T-helper 9 cell (primary cell): ENCODE data around the gene ITPA.

Experiments used
- DNase-seq: peaks from one replicate; pipeline ENCODE4 v3.0.0-alpha.2; 2020

ITPA gene

DNA sequence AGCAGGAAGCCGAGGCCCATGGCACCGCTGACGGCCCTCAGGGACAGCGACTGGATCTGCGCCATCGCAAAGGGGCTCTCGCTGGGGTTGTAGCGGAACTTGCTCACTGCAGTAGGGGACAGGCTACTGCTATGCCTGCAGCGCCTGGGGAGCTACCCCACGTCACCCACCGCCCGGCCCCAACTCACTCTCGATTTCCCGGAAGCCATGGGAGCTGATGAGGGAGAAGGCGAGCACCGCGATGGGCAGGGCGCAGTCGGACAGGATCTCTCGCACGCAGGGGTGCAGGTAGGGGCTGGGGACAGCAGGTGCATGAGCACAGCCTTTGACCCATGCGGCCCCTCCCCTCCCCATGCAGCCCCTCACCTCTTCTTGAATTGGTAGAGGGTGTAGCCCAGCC is 19.9 kb downstream of the ITPA start:
- DNase-seq = no peak

GRCh38 chr20:3229798-3230197 is 20.5 kb downstream of the ITPA start:
- DNase-seq = no peak

DNA sequence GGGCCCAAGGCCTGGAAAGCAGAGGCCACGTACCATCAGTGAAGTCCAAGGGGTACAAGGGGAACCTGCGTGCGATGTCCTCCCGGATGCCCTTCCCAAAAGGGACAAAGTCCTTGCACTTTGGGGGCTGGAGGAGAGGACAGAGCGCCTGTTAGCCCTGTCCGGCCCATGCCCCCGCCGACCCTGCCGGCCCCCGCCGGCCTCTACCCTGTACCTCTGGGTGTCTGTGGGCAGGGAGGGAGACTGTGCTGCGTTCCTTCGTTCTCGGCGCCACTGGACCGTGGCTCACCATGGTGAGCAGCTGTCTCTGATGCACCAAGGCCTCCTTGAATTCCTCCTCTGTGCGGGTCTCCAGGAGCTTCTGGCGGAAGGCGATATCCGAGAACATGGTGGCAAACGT is 21.8 kb downstream of the ITPA start:
- no peak for DNase-seq

DNA sequence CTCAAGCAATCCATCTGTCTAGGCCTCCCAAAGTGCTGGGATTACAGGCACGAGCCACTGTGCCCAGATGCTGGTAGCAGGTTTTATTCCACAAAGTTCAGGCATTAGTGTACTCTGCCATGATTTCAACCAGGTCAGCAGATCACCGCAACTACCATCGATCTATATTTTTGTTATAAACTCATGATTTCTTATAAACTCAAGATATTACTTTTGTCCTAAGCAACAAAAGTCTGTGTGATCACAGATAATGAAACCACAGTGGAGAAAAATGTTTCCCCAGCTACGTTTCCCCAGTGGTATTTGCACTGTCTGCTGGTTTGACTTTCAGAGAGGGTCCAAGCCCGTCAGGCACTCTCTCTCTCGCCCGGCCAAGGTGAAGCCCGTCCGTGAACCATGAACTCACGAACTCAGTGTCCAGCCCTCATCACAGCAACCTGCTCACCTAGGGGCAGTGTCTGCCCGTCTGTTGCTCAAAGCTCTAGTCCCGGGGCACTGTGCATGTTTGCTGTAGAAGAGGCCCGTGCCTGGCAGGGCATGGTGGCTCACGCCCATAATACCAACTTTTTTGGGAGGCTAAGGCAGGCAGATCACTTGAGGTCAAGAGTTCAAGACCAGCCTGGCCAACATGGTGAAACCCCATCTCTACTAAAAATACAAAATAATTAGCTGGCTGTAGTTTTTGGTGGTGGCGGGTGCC is 22.7 kb downstream of the ITPA start:
- DNase-seq = no peak

- DNase-seq = no peak
These were observed 24.1 kb downstream of the ITPA start for GRCh38 chr20:3233131-3233990.

DNA sequence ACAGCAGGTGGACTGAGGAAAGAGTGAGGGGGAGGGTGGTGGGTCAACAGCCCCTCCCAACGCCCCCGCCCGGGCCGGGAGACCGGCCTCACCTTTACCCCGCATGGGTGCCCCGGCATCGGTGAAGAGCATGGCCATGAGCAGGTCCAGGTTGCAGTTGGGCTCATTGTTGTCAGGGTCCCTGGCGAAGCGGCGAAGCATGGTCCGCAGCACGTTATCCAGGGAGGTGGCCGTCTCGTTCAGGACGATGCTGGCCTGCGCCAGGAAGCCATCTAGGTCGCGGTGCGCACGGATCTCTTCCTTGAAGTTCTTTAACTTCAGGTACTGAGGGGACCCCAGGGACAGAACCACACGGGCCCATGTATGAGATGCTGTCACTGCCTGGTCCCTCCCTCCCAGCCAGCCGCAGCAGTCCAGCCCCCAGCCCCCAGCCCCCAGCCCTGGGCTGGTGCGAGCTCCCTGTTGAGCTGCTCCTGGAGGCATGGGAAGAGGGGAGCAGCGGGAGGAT is 24.7 kb downstream of the ITPA start:
- DNase-seq = no peak

DNA sequence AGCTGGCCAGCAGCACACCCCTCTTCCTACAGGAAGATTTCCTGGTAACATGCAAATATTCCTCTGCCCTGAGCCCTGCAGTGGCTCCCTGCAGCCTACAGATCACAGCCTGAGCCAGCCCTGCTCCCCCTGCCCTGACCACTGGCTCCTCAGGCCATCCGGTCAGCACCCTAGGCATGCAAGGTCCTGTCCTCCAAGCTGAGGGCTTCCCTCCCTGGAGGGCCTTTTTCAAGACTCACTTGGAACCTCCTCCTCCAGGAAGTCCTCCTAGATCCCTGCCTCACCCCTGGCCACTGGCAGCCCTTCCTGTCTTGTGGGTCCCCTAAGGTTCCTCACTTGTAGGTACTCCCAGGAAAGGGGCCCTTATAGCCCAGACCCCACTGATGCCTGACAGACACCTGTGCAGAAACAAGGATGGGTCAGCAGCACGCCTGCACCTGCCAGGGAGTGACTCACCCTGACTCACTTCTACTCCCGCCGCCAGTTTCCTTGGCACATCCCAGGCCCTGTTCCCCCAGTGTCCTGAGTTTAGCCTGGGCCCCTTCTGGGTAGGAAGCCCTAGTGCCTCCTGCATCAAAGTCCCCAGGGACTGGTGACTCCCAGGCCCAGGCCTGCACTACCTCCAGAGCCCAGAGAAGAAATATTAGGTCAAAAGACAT is 26.5 kb downstream of the ITPA start:
- DNase-seq = no peak

DNA sequence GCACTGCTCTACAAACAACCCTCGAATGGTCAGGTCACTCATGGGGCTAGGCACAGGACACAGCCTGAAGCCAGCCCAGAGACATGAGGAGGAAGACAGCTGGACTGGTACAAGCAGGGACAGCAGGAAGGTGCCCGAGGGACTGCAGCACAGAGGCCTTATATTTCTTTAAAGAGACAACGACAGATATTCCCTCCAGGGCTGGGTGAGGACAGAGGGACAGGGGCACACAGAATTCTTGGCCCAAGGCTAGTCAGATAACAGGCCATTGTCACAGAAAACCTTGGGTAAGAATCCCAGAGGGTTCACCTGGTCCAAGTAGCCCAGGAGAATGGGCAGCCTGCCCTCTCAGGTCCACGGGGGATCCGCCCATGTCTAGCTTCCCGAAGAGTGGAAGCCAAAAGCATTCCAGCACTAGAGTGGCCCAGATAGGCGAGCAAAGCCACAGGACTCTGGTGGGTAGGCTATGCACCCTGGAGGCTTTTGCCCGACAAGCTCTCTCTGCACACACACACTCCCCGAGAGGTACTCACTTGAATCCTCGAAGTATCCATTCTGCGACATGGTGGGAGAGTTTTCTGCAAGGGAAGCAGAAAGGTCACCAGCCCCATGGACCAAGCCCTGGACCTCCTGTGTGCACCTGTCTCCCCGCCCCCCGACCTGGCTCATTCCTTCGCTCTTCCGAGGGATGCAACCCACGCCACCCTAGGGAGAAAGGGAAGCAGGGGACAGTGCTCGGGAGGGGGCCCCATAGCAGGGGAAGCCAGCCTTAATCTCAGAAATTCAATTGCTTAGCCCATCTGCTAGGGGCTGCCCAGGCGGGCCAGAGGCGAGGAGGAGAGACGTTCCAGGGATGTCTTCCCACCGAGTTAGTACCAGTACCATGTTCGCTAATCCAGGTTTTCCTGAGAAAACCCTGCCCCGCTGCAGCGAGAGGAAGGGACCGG is 28.0 kb downstream of the ITPA start:
- DNase-seq = no peak

GRCh38 chr20:3237958-3238615 is 28.8 kb downstream of the ITPA start:
- no peak for DNase-seq

DNA sequence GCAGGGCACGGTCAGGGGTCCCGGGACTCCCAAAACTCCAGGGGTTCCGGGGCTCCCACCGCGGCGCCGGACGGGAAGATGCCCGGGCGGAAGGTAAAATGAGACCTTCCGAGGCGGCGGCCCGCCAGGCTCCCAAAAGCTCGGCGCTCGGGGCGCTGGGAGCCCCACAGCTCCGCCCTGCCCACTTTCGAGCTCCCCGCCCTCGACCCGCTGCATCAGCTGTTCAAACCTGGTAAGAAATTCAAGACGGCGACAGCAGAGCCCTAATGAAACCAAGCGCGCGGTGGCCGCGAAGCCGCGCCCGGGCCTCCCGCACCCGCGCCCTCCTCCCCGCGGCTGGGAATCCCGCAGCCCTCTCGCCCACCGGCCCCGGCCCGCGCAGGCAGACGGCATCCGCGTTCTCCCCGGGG is 29.3 kb downstream of the ITPA start:
- peak; percentile 30 for DNase-seq

GRCh38 chr20:3239026-3239866 is 29.9 kb downstream of the ITPA start, which contains the start of gene SLC4A11:
Gene SLC4A11 (minus strand): TSS chr20:3239190. CDS start chr20:3239137, 53 bp downstream.
- DNase-seq = peak; percentile 18

DNA sequence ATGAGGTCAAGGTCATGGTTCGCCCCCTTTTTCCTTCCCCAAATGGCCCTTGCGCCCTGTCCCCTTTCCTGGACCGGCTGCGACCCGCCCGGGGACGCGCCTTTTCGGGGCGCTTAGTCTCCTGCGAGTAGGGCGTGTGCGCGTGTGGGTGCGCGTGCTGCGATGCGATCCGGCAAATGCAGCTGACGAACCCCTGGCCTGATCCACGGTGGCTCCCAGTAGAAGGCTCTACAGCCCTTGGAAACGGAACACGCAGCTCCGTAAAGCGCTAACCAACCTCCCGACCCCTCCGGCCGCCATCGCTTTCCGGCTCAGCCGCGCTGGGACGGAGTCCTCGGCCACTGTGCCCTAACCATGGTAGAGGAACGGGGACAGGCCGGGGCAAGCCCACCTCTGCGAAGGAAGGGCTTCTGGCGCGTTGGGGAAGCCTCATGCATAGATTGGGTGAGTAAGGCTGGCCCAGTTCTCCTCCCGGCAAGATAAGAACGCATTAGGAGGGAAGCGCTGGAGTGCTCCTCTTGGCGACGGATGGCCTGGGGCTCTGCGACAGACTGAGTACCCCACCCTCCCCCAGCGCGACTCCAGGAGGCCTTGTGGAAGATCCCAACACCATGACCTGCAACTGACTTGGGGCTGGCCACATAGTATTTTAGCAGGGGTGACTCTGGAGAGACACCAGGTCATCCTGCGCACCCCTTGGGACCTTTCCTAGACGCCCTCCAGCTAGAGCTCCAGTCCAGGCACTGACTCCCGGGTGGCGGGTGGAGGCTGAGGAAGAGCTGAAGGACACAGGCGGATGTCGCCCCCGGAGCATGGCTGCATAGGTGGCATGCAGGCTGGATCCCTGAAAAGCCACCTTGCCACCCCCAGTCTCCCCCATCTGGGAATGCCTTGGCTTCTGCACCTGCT is 30.8 kb downstream of the ITPA start:
- DNase-seq = no peak

- no peak for DNase-seq
These were observed 31.6 kb downstream of the ITPA start for GRCh38 chr20:3240776-3241363.

GRCh38 chr20:3242172-3242692 is 32.9 kb downstream of the ITPA start:
- DNase-seq = no peak

DNA sequence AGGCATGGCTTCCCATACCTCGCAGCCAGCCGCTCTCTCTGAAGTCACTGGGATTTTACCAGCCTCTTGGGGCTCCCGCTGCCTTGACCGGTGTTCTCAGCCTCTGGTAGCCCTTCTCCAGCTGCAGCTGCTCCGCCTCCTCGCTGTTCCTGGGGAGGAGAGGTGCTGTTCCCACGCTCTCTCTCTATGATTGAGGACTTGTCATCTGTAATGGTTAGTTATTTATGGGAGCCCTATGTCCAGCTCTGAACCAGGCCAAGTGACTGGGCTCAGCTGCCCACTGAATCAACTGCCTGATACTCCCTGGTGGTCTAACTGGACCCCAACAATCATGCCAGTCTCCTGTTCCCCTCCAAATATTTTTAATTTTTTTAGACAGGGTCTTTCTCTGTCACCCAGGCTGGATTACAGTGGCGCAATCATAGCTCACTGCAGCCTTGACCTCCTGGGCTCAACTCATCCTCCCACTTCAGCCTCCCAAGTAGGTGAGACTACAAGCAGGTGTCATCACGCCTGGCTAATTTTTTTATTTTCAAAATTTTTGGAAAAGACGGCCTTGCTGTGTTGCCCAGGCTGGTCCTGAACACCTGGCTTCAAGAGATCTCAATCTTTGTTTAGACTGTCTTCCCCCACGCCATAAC is 34.5 kb downstream of the ITPA start:
- DNase-seq = no peak

DNA sequence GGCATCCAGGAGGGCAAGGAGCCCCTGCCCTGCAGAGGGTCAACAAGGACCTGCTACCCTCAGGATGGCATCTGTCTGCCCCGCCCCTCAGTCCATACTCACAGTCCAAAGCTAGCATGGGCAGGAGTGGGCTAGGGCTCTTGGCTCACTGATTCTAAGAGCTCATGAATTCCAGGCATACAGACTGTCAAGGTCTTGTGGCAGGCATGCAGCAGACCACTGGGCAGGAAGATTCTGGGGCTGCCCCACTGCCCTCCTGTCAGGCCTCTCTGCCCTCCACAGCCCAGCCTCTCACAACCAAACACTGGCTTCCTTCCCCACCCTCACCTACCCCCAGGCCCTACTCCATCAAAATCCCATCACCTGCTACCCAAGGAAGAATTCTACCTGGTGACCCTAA is 35.3 kb downstream of the ITPA start:
- no peak for DNase-seq

DNA sequence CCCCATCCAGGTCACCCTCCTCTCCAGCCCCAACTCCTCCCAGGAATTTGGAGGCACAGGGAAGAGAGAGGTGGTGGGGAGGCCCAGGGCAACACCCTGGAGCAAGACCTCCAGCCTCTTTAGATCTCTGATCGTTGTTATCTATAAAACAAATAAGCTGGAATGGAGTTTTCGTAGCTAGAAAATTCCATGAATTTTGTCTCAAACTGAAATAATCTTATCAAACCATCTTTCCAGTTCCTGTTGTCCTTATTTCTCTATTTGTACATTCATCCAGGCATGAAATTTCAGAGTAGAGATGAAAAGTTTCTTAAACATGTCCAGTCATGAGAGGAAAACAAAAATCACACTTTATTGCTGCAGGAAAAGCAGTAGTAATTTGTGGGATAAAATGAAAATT is 35.9 kb downstream of the ITPA start:
- no peak for DNase-seq

GRCh38 chr20:3245711-3246110 is 36.4 kb downstream of the ITPA start:
- DNase-seq = no peak
